ENCODE results near the gene NAALADL2. TPM values are rescaled to one million over a fixed set of nuclear protein-coding genes. Genes with fewer than 3 reads are reported as not detected.
"Not testable (repeated sequence)": the region's sequence is repeated elsewhere in the genome, so short reads cannot be mapped to it uniquely, and the experiment has no call there.

The NAALADL2 gene
- total RNA-seq, 1 experiment from 2014 or later, result 0.36 TPM

DNA sequence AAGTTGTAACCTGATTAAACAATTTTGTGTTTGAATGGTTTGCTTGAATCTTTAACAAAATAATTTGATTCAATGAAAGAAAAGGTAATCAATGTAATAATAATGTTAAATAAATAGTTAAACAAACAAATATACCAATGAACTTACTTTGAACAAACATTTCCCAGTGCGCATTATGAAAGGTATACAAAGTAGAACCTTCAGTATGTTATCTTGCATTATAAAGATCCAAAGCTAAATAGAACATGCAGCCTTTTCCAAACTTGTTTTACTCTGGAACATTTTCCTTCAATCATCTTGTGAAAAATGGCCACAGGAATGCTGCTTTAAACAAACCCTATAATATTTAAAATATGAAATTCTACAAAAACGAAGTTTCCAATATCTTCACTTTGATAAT, 620.0 kb downstream of the NAALADL2 start:
- no peak for DNase-seq (ENCODE audit: low read depth)

- DNase-seq (ENCODE audit: low read depth), result no peak
These were observed 620.7 kb downstream of the NAALADL2 start for GRCh38 chr3:175479800-175480199.

DNA sequence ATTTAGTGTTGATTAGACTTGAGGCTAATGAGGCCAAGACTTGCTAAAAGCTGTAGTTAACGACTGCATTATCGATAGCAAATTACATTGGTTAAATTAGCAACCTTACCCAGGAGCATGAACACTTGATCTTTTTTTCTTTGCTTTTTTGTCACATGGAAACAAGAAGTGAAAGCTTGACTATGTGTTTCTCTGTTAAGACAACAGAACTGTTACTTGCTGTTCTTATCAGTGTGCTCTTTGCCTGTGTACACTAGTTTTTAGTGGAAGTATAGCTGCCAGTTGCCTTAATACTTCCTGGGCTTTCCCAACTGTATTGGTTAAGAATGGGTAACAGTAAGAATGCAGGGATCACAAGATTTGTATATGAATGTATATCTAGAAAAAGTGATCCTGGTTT, 625.5 kb downstream of the NAALADL2 start:
- no peak for DNase-seq (ENCODE audit: low read depth)

DNA sequence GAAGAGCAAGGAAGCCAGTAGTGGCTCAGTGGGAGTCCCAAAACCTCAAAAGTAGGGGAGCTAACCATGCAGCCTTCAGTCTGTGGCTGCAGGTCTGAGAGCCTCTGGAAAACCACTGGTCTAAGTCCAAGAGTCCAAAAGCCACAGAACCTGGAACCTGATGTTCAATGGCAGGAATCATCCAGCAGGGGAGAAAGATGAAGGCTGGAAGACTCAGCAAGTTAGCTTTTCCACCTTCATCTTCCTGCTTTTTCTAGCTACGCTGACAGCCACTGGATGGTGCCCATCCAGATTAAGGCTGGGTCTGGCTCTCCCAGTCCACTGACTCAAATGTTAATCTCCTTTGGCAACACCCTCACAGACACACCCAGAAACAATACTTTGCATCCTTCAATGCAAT, 626.3 kb downstream of the NAALADL2 start:
- no peak for DNase-seq (ENCODE audit: low read depth)

DNA sequence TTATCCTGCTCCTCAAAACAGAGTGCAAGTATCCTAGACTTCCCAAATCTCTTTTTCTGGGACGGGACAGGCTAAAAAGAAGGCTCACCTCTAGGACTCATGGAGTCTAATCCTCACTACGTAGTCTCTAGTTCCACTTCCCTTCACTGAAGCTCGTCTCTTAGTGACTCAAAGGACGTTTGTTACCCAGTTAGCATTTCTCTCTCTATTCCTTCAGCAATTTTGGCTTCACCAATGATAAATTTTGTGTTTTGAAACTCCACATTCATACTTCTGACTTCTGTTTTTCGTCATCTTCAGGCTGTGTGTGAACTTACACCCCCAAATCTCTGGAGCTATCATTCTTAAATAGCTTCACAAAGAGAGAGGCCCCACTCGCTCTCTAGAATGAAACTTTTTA, 627.1 kb downstream of the NAALADL2 start:
- DNase-seq (ENCODE audit: low read depth), result no peak

- DNase-seq (ENCODE audit: low read depth), result no peak
These were observed 630.3 kb downstream of the NAALADL2 start for GRCh38 chr3:175489406-175489805.

GRCh38 chr3:175493301-175493700, 634.2 kb downstream of the NAALADL2 start:
- DNase-seq (ENCODE audit: low read depth), result no peak

DNA sequence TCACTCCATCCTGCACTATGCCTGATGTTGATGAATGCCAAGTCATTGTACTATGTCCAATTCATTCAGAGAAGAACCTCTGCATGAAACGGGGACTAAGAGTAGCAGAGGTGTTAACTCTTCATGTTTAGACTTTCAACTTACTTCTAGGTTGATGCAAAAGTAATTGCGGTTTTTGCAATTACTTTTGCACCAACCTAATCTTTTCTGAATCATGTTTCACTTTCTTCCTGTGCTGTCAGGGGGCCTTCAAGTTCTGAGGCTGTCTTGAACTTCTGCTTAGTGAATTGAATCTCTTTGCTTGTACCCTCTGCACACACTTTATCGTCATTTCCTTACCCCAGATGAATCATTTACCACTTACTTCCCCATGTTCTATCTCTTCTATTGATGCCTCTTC, 636.2 kb downstream of the NAALADL2 start:
- DNase-seq (ENCODE audit: low read depth), result no peak

GRCh38 chr3:175502155-175502554, 643.0 kb downstream of the NAALADL2 start:
- DNase-seq (ENCODE audit: low read depth), result no peak

DNA sequence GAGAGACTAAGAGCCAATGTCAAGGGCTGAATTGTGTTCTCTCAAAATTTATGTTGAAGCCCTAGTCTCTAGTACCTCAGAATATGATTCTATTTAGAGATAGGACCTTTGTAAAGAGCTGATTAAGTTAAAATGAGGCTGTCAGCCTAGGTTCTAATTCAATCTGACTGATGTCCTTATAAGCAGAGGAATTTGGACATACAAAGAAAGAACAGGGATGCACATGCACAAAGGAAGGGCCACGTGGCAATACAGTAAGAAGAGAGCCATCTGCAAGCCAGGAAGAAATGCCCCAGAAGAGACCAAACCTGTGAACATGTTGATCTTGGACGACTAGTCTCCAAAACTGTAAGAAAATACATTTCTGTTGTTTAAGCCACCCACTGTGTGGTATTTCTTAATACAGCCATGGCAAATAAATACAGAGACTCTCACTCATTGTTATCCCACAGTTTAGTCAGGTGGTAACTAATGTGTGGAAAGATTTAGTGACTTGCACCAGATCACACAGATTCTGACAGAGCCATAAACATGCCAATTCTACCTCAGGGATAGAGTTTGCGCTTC, 652.2 kb downstream of the NAALADL2 start:
- DNase-seq (ENCODE audit: low read depth), result no peak

- no peak for DNase-seq (ENCODE audit: low read depth)
These were observed 653.6 kb downstream of the NAALADL2 start for GRCh38 chr3:175512700-175513099.

DNA sequence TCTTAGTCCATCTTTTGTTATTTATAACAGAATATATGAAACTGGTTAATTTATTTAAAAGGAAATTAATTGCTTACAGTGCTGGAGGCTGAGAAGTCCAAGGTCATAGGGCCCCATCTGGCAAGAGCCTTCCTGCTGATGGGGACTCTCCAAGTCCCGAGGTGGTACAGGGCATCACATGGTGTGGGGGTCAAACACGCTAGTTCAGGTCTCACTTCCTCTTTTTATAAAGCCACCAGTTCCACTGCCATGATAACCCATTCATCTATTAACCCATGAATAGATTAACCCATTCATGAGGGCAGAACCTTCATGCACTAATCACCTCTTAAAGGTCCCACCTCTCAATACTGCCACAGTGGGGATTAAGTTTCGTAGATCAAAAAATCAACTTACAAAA, 659.3 kb downstream of the NAALADL2 start:
- DNase-seq (ENCODE audit: low read depth), result no peak

GRCh38 chr3:175521406-175521805, 662.3 kb downstream of the NAALADL2 start:
- DNase-seq (ENCODE audit: low read depth), result no peak

DNA sequence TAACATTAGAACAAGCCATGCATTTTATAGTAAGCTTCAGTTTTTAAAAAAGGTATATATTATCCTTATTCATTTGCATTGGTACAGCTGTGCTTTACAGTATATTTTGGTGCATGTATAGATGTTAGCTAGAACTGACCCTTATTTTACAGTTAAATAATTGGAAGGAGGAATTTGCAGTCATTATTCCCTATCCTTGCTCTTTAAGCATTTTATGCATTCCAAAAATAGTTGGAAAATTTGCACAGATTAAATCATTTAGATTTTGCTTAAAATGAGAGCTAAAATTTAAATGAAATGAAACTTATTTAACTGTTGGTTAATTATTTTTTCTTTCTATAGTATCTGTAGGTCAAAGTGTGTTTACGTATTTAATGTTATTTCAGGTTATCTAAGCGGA, 667.1 kb downstream of the NAALADL2 start:
- no peak for DNase-seq (ENCODE audit: low read depth)

DNA sequence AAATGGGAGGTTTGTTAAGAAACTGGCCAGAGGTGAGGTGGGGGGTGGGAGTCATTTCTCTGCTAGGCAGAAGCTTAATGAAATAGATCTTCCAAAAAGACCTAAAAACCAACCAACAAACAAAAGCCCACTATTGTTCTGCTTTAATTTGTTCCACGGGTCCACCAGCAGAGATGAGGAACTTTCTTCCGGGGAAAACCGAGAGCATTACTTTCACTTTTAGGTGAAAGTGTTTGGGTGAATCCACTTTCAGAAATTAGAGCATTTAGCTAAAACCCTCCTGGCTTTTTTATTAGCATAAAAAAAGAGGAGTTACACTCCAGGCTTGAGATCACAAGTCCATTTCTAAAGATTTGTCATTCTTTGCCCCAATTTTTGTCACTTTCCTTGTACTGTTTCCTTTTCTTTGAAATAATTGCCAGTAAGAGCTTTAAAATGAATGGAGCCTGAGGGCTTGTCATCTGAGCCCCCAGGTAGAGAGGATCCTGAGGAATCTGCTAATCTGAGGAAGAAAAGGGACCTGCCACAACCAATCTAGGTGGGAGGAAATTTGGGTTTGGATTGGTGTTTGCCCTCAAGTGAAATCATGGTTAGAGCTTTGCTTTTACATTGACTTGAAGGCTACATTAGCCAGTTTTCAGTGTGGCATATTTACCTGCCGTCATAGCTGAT, 667.6 kb downstream of the NAALADL2 start:
- DNase-seq (ENCODE audit: low read depth), result peak; percentile 2

- DNase-seq (ENCODE audit: low read depth), result not testable (repeated sequence)
These were observed 669.6 kb downstream of the NAALADL2 start for GRCh38 chr3:175528693-175529092.

- no peak for DNase-seq (ENCODE audit: low read depth)
These were observed 676.2 kb downstream of the NAALADL2 start for GRCh38 chr3:175535351-175535750.

- DNase-seq (ENCODE audit: low read depth), result no peak
These were observed 687.0 kb downstream of the NAALADL2 start for GRCh38 chr3:175546115-175546514.

GRCh38 chr3:175552929-175553328, 693.8 kb downstream of the NAALADL2 start:
- no peak for DNase-seq (ENCODE audit: low read depth)

GRCh38 chr3:175554801-175555200, 695.7 kb downstream of the NAALADL2 start:
- no peak for DNase-seq (ENCODE audit: low read depth)

- no peak for DNase-seq (ENCODE audit: low read depth)
These were observed 699.1 kb downstream of the NAALADL2 start for GRCh38 chr3:175558261-175558660.

GRCh38 chr3:175564363-175564762, 705.2 kb downstream of the NAALADL2 start:
- no peak for DNase-seq (ENCODE audit: low read depth)

- DNase-seq (ENCODE audit: low read depth), result no peak
These were observed 712.0 kb downstream of the NAALADL2 start for GRCh38 chr3:175571096-175571495.

DNA sequence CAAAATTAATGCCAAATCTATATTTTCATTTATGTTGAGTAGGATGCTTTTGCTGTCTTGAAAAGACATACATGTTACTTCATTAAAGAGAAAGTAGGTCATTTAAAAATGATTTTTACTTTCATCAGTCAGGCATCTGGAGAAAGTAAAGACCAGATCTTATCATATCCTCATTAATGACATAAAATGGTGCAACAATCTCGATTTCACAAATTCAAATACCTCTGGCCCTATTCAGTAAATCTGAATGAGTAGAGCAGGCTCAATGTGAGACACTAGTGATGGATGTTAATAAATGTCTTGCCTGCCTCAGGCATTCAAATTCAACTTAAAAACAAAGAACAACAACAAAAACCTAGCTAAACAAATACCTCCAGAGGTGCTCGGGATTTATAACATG, 714.1 kb downstream of the NAALADL2 start:
- no peak for DNase-seq (ENCODE audit: low read depth)

Measured in RPMI7951 (cell line).